NCI-H69 (cell line): ENCODE measurements around the gene CHFR.
A peak's percentile ranks its signal among the peaks of the same experiment; 100 is the strongest.

Source experiments
- DNase-seq: peaks from one replicate; lab custom pipeline; 2025; lab: John Stamatoyannopoulos, UW

CHFR gene

DNA sequence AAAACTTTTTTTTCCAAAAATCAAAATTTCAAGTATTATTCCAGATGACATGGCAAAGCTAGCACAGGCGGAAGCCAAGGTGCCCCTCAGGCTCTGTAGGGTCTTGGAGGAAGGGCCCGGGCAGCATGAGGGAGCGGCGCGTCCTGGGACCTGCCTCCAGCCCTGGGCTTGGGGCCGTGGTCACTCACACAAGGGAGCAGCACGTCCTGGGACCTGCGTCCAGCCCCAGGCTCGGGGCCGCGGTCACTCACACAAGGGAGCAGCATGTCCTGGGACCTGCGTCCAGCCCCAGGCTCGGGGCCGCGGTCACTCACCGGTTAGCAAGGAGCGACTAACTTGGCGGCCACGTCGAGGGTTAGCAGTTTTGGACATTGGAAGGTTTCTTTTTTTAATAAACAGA, 46.9 kb downstream of the CHFR start:
- DNase-seq, result no peak

DNA sequence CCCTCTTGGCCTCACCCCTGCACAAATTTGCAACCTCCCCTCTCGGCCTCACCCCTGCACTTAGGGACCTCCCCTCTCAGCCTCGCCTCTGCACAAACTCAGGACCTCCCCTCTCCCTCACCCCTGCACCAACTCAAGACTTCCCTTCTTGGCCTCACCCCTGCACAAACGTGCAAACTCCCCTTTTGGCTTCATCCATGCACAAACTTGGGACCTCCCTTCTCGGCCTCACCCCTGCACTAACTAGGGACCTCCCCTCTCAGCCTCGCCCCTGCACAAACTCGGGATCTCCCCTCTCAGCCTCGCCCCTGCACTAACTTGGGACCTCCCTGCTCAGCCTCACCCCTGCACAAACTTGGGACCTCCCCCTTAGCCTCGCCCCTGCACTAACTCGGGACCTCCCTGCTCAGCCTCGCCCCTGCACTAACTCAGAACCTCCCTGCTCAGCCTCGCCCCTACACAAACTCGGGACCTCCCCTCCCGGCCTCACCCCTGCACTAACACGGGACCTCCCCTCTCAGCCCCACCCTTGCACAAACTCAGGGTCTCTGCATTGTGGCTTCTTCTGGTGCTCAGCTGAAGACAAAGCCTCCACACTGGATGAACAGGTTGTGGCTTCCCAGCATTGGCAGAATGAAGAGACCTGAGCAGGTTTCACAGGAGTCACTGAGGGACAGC, 47.7 kb downstream of the CHFR start:
- peak; percentile 8 for DNase-seq

DNA sequence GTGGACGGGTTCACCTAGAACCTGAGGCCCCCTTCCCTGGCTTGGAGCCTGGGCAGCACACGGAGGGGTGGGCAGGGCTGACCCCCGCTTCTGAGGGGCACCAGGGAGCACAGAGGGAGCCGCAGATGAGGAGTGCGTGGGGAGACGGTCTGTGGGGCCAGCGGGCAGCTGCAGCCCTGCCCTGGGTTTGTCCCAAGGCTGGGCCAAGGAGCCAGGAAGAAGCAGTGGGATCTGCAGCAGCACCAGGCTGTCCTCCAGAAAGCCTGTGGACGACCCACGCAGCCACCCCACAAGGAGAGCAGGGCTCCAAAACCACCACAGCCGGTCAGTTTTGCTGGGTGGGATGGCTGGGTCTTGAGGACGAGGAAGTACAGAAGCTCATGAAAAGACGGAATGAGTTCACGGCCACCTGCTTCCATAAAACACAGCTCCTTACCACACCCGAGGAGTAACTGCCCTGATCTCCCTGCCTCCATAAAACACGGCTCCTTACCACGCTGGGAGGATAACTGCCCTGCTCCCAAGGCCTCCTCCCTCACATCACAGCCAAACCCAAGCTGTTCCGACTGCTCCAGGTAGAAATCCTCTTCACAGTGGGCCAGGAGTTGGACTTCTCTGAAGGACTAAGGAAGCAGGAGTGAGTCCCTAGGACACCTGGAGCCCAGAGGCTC, 48.9 kb downstream of the CHFR start:
- DNase-seq, result no peak

DNA sequence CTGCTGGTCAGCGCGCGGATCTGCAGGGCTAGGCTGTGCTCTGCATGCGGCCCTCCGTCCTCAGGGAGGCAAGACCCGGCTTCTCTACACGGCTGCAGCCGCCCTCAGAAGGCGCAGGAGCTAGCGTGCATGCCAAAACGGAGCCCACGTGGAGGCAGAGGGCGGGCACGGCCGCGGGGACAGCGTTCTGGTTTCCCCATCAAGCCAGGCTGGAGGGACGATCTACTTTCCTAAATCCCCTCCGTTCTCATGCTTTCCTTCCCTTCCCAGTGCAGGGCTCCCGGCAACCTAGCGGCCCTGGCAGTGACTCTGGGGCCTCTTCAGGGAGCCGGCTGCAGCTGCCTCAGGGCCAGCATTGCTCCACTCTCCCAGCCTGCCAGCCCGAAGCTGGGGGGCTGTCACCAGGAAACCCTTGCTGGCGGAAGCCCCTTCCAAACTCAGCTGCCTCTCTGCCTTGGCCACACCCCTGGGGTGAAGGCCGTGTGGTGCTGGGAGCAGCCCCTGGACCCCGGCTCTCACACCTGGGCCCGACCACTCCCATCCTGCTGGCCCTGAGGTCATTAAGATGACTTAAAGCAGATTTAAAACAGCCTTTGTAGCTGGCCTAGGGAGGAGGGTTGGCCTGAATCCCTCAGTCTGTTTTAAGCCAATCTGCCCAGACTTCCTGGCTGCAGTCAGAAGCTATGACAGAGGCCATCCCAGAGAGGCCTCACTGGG, 49.6 kb downstream of the CHFR start:
- no peak for DNase-seq

DNA sequence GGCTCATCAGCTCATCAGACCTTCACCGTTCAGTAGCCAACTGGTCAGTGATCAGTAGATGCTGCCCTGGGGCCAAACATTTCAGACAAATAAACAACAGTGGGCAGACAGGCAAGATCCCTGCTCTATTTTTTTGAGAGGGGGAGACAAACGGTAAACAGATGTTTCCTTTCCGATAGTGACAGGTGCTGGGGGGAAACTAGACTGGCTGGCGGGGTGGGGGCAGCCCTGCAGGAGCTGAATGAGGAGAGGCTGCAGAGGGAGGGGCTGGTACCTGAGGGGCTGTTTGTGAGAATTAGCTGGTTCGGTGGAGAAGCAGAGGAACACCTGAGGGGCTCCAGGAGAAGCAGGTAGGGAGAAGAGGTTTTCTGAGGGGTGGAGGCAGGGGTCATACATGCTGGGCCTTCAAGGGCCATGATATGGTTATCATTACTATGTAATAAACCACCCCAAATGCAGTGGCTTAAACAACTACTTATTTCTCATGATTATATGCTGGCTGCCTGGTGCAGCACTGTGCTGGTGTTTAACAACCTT, 50.5 kb downstream of the CHFR start:
- peak; percentile 66 for DNase-seq

DNA sequence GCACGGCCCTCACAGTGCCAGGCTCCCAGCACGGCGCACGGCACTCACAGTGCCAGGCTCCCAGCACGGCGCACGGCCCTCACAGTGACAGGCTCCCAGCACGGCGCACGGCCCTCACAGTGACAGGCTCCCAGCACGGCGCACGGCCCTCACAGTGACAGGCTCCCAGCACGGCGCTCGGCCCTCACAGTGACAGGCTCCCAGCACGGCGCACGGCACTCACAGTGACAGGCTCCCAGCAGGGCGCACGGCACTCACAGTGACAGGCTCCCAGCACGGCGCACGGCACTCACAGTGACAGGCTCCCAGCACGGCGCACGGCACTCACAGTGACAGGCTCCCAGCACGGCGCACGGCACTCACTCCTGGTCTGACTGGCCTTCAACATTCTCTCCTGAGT, 51.2 kb downstream of the CHFR start:
- peak; percentile 61 for DNase-seq

DNA sequence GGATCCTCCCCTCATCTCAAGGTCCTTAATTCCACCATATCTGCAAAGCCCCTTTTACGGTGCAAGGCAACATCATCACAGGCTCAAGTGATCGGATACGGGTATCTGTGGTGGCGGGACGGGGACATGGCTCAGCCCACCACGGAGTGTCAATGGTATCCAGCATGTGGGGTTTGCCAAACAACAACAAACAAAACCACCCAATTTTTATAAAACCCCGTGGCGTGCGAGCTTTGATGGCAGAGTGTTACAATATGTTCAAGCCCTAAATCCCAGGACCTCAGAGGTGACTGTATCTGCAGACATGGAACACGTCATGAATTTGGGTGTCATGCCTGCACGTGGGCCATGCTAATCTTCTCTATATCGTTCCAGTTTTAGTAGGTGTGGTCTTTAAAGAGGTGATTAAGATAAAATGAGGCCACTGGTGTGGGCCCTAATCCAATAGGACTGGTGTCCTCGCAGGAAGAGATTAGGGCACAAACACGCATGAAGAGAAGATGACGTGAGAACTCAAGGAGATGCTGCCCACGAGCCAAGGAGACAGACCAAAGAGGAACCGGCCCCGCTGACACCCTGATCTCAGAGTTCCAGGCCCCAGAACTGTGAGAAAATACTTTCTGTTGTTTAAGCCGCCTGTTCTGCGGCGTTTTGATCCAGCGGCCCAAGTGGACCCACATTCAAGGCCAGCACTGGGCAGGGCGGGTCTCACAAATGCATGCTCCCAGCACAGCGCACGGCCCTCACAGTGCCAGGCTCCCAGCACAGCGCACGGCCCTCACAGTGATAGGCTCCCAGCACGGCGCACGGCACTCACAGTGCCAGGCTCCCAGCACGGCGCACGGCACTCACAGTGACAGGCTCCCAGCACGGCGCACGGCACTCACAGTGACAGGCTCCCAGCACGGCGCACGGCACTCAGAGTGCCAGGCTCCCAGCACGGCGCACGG, 52.1 kb downstream of the CHFR start:
- DNase-seq, result no peak

DNA sequence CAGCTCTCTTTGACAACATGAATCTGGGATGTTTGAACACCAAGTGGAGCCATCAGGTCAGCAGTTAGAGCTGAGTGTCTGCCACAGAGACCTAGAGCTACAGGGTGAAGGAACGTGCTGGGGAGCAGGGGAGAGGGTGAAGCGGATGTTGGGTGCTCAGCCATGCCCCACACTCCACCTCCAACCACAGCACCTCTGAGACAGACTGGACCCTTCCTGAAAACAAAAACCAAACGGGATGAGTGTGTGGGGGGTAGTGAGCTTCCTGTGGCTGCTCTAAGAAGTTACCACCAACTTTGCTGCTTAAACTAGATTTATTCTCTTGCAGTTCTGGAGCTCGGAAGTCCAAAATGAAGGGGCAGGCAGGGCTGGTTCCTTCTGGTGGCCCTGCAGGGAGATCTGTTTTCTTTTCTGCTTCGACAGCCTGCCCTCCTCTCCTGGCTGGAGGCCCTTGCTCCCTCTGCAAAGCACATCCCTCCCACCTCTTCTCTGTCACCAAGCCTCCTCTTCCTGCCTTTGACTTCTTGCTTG, 53.2 kb downstream of the CHFR start:
- DNase-seq, result no peak

DNA sequence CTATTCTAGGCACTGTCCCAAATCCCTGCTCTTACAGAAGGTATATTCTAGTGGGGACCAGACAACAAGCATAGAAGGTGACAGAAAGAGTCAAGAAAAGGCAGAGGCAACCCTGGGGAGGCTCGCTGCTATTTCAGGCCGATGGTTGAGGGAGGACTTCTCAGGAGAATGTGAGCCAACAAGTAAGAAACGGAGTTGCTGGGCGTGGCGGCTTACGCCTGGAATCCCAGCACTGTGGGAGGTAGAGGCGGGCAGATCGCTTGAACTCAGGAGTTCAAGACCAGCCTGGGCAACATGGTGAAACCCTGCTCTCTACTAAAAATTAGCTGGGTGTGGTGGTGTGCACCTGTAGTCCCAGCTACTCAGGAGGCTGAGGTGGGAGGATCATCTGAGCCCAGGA, 54.1 kb downstream of the CHFR start:
- DNase-seq, result no peak

DNA sequence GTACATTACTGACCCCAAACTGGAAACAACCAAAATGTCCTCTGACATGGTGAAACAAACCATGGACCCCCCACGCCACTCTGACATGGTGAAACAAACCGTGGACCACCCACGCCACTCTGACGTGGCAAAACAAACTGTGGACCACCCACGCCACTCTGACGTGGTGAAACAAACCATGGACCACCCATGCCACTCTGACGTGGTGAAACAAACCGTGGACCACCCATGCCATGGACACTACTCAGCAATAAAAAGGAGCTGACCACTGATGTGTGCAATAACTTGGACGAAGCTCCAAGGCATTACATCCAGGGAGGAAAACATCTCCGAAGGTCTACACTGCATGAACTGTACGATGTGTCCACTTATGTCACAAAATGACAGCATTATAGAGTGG, 55.6 kb downstream of the CHFR start:
- no peak for DNase-seq

DNA sequence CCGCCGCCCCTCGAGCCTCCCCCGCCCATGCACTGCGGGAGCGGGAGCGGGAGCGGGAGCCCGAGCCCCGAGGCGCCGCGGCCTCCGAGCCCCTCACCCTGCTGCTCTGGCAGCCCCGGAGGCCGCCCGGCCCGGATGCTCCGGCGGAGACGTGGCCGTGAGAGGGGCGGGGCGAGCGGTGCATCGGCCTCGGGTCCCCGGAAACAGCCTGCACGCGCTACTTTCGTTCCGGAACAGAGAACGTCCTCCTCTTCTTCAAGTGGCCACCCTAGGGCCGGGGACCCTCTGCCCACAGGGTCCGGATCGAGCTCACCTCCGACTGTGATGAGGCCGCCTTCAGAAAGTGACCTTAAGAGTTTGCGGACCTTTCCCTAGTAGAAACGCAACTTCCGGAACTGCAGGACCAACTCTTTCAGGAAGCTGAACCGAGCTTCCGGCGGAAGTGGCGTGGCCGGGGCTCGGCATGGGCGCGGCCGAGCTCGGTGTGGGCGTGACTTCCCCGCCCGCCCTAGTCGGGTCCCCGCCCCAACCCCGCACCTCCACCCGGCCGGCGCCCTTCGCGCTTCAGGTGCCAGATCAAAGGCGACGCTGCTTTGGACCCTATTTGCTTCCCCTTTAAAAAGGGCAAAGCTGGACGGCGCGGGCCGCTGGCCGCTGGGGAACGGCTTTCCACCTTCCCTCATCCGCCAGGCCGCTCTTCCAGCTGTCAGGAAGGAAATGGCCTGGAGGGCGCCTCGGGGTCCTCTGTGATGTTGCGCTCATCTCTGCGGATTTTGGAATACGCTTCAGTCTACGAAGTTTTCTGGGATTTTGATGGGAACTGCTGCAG, 58.5 kb downstream of the CHFR start, which contains the start of gene GOLGA3:
TSS of gene GOLGA3 (minus strand) at position 164 of the 829 bp plus-strand sequence. CDS start 6,741 bp downstream, outside the sequence.
- DNase-seq, result peak; percentile 98

DNA sequence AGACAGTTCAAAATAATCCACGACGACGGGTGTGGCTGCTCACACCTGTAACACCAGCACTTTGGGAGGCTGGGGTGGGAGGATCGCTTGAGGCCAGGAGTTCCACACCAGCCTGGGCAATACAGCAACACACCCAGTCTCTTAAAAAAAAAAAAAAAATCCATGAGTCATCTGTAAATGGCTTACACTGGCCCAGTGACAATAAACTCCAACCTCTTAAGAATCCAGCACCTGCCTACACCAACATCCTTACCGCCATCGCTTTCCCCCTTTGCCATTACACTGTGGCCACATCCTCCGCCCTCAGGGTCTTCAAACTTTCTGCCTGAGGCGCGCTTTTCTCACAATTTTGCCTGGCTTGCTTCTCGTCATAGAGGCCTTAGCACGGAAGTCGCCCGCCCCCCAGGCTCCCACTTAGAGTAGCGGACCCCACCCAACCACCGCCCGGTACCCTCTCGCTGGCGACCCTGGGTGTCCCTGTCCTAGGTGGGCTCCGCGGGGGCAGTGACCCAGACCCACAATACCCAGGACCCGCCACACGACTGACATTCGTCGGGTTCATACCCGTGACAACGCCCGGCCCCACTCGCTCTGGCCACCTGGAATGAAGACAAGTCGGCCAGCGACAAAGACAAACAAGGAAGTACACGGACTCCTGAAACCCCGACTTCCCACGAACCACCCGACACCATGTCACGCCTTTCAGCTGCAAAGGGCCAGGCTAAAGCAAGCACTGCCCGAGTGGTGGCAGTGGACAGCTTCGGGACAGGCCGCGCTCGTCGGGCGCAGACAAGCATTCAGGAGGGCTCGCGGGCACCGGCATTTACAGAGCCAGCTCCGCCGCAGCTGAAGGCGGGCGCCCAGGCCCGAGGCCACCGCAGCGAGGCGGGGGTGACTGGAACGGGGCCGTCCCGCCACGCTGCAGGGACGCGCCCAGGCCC, 59.4 kb downstream of the CHFR start:
- peak; percentile 42 for DNase-seq

DNA sequence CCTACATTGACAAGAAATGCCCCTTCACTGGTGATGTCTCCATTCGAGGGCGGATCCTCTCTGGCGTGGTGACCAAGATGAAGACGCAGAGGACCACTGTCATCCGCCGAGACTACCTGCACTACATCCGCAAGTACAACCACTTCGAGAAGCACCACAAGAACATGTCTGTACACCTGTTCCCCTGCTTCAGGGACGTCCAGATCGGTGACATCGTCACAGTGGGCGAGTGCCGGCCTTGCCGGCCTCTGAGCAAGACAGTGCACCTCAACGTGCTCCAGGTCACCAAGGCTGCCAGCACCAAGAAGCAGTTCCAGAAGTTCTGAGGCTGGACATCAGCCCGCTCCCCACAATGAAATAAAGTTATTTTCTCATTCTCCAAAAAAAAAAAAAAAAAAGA, 61.5 kb downstream of the CHFR start:
- DNase-seq, result no peak

DNA sequence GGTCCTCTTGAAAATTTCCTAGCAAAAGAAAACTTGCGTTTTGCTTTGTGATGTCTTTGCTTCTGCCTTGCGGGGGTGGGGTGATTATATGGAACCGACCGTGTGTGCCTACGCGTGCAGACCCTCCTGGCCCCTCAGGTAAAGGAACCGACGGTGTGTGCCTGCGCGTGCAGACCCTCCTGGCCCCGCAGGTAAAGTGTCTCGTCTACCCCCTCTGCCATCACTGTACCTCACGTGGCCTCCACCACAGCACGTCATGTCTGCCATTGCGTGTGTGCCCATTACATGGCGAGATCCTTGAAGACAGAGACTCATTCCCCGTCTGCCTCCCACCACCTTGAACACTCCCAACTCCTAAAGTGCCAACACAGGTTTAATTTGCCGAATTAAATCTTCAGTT, 62.3 kb downstream of the CHFR start:
- no peak for DNase-seq

DNA sequence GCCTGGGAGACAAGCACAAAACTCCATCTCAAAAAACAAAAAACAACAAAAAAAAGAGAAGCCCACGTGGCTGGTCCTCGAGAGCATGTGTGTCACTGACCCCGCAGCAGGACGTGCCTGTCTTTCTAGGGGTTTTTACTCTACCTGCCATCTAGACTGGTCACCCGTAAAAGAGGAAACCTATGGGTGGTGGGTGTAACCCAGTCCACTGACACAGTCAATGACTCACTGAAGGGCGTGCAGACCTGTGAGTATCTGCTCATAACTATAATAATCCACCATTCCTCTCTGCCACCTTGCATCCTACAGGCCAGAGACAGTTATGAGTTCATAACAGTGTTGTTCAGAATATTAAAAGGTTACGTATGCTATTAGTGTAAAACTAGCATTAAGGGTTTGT, 63.4 kb downstream of the CHFR start:
- no peak for DNase-seq

DNA sequence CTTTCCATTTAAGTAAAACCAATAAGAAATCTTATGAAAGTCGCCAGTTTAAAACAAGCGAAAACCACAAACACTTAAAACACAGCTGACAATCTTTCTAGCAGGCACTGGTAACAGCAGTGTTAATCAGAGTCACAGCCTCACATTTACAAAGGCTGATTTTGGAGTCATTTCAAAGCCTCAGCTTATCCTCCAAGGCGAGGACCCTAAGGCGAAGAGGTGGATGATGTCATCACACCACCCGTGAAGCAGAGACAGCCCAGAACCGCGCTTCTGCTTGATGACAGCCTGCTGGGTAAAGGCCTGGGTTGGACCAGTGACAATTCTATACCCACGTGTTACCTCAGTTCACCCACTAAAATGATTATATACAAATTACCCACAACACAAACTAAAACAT, 68.8 kb downstream of the CHFR start:
- DNase-seq, result no peak

DNA sequence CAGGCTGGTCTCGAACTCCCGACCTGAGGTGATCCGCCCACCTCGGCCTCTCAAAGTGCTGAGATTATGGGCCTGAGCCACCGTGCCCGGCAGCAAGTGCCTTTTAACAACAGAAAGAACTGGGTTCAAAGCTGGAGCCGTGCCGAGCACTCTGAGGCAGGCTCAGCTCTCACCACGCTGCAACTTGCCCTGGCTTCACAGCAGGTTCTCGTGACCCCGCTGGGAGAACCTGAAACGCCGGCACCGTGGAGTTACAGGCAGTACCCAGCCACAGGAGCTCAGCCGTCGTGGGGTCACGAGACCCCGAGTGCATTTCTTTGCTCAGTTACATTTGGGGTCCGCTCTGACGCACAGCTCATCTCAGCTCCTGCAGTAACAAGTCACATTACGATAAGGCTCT, 73.2 kb downstream of the CHFR start:
- no peak for DNase-seq

DNA sequence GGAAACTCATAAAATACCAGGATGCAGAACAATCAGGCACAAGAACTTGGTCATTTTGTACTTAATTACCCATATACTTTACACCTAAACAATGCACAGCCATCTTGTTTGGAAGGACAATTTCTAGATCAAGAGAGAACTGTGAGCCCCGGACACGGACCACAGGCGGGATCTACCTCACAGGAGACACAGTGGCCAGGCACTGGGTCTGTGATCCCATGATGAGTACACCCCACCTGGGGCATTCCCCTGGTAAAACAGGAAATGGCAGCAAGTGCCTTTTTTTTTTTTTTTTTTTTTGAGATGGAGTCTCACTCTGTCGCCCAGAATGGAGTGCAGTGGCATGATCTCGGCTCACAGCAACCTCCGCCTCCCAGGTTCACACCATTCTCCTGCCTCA, 74.0 kb downstream of the CHFR start:
- DNase-seq, result no peak

DNA sequence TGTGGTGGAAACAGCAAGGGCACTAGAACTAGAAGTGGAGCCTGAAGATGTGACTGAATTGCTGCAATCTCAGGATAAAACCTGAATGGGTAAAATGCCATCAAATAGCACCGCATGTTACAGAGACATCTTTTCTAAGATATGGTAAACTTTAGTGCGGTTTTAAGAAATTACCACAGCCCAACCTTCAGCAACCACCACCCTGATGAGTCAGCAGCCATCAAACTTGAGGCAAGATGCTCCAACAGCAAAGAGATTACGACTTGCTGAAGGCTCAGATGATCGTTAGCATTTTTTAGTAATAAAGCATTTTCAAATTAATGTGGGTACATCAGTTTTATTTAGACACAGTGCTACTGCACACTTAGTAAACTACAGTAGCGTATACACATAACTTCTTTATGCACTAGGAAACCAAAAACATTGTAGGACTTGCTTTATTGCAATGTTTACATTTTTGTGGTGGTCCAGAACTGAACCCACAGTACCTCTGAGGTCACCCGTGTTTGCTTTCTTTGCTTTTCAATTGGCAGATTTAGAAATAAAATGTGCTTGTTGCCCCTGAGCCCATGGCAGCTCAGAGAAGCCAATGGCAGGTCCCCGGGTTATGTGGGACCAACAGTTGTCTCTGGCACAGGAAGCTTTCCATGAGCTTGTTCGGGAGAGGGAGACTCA, 74.6 kb downstream of the CHFR start:
- no peak for DNase-seq
